ENCODE results near the gene VSTM2L. TPM values are rescaled to one million over a fixed set of nuclear protein-coding genes. Genes with fewer than 3 reads are reported as not detected.
"Not testable (repeated sequence)": the region's sequence is repeated elsewhere in the genome, so short reads cannot be mapped to it uniquely, and the experiment has no call there.

Gene VSTM2L, protein sequence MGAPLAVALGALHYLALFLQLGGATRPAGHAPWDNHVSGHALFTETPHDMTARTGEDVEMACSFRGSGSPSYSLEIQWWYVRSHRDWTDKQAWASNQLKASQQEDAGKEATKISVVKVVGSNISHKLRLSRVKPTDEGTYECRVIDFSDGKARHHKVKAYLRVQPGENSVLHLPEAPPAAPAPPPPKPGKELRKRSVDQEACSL
- polyA plus RNA-seq (0.68 to 3.3 TPM (median 0.75 TPM) in 3 replicates), polyA minus RNA-seq (0.32 to 1.4 TPM (median 0.46 TPM) in 3 replicates)
- polyA plus RNA-seq (2011; ENCODE audit: low read depth), result 1.2 TPM
- 1.6 and 5.0 TPM in 2 replicates for polyA plus RNA-seq (2011; cell fraction: cytosol; rRNA removed)
- polyA plus RNA-seq (2011; cell fraction: nucleus; rRNA removed), result 1.8 and 2.6 TPM in 2 replicates
- 1.1 and 1.5 TPM in 2 replicates for polyA plus RNA-seq (2012; ENCODE audit: low replicate concordance)
- polyA minus RNA-seq (2011; cell fraction: cytosol; rRNA and poly(A)+ RNA removed), result 7.7 TPM
- 1.6 and 2.3 TPM in 2 replicates for polyA minus RNA-seq (2011; cell fraction: nucleus; rRNA and poly(A)+ RNA removed)

DNA sequence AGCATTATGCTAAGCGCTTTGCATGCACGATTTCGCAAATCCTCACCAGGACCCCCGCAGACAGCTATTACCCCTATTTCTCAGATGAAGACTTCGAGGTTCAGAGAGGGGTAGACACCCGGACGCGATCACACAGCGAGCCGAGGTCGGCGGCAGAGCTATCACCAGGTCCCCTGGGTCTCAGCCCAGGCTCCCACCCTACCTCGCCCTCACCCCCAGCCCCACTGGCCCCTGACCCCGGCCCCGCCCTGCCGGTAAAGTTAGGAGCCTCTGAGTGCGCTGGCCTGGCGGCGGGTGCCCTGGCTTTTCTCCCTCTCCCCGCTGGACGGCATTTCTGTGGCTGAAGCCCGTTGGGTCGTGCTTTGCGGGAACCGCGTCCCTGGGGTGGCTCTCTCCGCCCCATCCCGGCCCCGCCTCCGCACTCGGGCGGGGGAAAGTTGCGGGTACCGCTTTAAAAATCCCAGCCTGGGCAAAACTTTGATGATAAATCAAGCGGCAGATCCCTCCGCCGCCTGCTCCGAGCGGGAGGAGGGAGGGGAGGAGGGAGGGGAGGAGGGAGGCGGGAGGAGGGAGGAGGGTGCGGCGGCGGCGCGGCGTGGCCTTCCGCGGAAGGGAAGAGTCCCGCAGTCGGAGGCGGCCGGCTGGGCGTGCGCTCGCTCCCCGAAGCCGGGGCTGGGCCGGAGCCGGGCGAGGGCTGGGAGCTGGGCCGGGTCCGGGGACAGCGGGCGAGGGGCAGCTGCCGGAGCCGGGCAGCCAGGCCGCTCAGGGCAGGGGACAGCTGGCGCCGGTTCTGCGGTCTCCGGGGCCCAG lies at the start of gene VSTM2L:
Gene VSTM2L, plus strand, starts transcription at position 624 of the 810 bp plus-strand sequence. CDS start 224 bp downstream, outside the sequence.
- DNase-seq (ENCODE audit: low read depth, low spot score) (no peak), FAIRE-seq (no peak)
- H3K79me2 ChIP-seq (ENCODE audit: control insufficient read depth, insufficient read depth, low read length), result no peaks in the 10 kb centered on the region
- no peak for TF ChIP-seq EZH2 (IDR thresholded peaks at IDR 0.05; ENCODE audit: low read length)
- TF ChIP-seq, protein P1, sequence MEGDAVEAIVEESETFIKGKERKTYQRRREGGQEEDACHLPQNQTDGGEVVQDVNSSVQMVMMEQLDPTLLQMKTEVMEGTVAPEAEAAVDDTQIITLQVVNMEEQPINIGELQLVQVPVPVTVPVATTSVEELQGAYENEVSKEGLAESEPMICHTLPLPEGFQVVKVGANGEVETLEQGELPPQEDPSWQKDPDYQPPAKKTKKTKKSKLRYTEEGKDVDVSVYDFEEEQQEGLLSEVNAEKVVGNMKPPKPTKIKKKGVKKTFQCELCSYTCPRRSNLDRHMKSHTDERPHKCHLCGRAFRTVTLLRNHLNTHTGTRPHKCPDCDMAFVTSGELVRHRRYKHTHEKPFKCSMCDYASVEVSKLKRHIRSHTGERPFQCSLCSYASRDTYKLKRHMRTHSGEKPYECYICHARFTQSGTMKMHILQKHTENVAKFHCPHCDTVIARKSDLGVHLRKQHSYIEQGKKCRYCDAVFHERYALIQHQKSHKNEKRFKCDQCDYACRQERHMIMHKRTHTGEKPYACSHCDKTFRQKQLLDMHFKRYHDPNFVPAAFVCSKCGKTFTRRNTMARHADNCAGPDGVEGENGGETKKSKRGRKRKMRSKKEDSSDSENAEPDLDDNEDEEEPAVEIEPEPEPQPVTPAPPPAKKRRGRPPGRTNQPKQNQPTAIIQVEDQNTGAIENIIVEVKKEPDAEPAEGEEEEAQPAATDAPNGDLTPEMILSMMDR (optimal IDR thresholded peaks at IDR 0.05 in 1 of 3, IDR thresholded peaks at IDR 0.05 in 1 of 3, conservative IDR thresholded peaks at IDR 0.05 in 1 of 3; ENCODE audit: extremely low read depth in 1 of 3, insufficient read depth in 2 of 3, low read length in 3 of 3), result no peak
- H3K9me3 ChIP-seq (ENCODE audit: control insufficient read depth, low read depth, low read length), result no peaks in the 10 kb centered on the region
- peak within 1 kb of the TSS; percentile 41 to 60 (median 57) for H3K4me3 ChIP-seq (ENCODE audit: control insufficient read depth in 2 of 3, extremely low read depth in 1 of 3, insufficient read depth in 2 of 3, low read depth in 1 of 3, low read length in 3 of 3)
- H3K4me1 ChIP-seq (ENCODE audit: control insufficient read depth, extremely low read depth, insufficient read depth, low read length), result peaks cover 25% of the 10 kb centered on the region
- H2AFZ ChIP-seq (ENCODE audit: control insufficient read depth, low read length), result peak within 1 kb of the TSS; percentile 9
- no peak within 1 kb of the TSS for H3K27ac ChIP-seq (ENCODE audit: control insufficient read depth, insufficient read depth, low read length)
- no peaks in the 10 kb centered on the region for H3K36me3 ChIP-seq (ENCODE audit: control insufficient read depth in 2 of 2, extremely low read depth in 1 of 2, insufficient read depth in 2 of 2, low read length in 2 of 2)
- no peak within 1 kb of the TSS for H3K9ac ChIP-seq (ENCODE audit: control insufficient read depth, extremely low read depth, insufficient read depth, low read length)
- dilution Hi-C loops (cut with MboI; ENCODE audit: extremely low pct_ligation_motif_present, low sequenced_read_pairs), result no loop called here
- no peaks in the 10 kb centered on the region for H3K9me1 ChIP-seq (ENCODE audit: control insufficient read depth, extremely low read depth, insufficient read depth, low read length)
- H3K27me3 ChIP-seq (ENCODE audit: control insufficient read depth, extremely low read depth, insufficient read depth, low read length), result peaks cover 32% of the 10 kb centered on the region
- peak within 1 kb of the TSS; percentile 45 for H3K4me2 ChIP-seq (ENCODE audit: control insufficient read depth, extremely low read depth, insufficient read depth, low read depth, low read length)
- H4K20me1 ChIP-seq (ENCODE audit: control insufficient read depth, extremely low read depth, insufficient read depth, low read length), result no peaks in the 10 kb centered on the region

DNA sequence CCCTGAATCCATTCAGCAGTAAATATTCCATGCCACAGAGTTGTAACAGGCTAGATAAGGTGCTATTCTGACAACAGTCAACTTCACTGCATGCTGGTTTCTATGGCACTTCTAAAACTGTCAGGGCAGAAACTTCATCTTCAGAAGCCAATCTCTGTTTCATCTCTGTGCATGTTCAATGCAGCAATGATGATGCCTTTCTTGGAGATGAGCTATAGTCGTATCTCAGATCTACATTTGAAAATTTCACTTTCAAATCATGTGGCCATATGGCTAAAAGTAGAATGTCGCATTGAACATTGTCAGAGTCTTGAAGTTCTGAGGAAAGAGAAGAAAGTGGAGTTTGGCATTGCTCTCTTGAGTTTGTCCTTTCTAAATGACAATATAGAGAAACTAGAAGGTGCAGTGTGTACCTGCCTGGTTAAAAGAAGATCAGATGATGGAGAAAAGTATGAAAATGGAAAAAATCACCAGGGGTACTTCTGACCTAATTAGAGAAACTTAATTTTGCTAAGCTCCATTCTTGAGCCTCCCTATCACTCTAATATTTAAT lies 49.0 kb upstream of the VSTM2L start:
- Histone ChIP-seq H3K4me2 (ENCODE audit: control insufficient read depth, extremely low read depth, insufficient read depth, low read depth, low read length) (no peak overlapping the region), H3K4me1 (ENCODE audit: control insufficient read depth, extremely low read depth, insufficient read depth, low read length) (no peaks in the 10 kb centered on the region), H3K79me2 (ENCODE audit: control insufficient read depth, insufficient read depth, low read length) (no peaks in the 10 kb centered on the region), H3K4me3 (ENCODE audit: control insufficient read depth in 2 of 3, extremely low read depth in 1 of 3, insufficient read depth in 2 of 3, low read depth in 1 of 3, low read length in 3 of 3) (no peak overlapping the region), H2AFZ (ENCODE audit: control insufficient read depth, low read length) (no peak overlapping the region), H3K27me3 (ENCODE audit: control insufficient read depth, extremely low read depth, insufficient read depth, low read length) (no peaks in the 10 kb centered on the region), H3K9me1 (ENCODE audit: control insufficient read depth, extremely low read depth, insufficient read depth, low read length) (no peaks in the 10 kb centered on the region), H4K20me1 (ENCODE audit: control insufficient read depth, extremely low read depth, insufficient read depth, low read length) (no peaks in the 10 kb centered on the region), H3K36me3 (ENCODE audit: control insufficient read depth in 2 of 2, extremely low read depth in 1 of 2, insufficient read depth in 2 of 2, low read length in 2 of 2) (peaks cover 8 to 14% of the 10 kb centered on the region in 2 experiments), H3K27ac (ENCODE audit: control insufficient read depth, insufficient read depth, low read length) (no peak overlapping the region), H3K9me3 (ENCODE audit: control insufficient read depth, low read depth, low read length) (no peaks in the 10 kb centered on the region), H3K9ac (ENCODE audit: control insufficient read depth, extremely low read depth, insufficient read depth, low read length) (no peak overlapping the region)
- dilution Hi-C loops (cut with MboI; ENCODE audit: extremely low pct_ligation_motif_present, low sequenced_read_pairs), result no loop called here
- no peak for DNase-seq (ENCODE audit: low read depth, low spot score)
- TF ChIP-seq, protein P1 (optimal IDR thresholded peaks at IDR 0.05 in 1 of 3, IDR thresholded peaks at IDR 0.05 in 1 of 3, conservative IDR thresholded peaks at IDR 0.05 in 1 of 3; ENCODE audit: extremely low read depth in 1 of 3, insufficient read depth in 2 of 3, low read length in 3 of 3), result no peak
- no peak for TF ChIP-seq EZH2 (IDR thresholded peaks at IDR 0.05; ENCODE audit: low read length)
- no peak for FAIRE-seq

DNA sequence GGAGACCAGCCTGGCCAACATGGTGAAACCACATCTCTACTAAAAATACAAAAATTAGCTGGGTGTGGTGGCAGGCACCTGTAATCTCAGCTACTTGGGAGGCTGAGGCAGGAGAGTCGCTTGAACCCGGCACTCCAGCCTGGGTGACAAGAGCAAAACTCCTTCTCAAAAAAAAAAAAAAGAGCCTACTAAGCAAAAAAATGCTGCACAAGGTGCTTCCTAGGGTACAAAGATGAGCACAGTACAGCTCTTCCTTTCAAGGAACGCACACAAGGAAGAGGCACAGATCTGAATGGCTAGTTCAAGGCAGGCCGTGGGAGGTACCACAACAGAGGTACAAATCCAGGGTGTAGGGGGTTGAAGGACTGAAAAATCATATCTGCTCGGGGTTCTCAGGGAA lies 46.9 kb upstream of the VSTM2L start:
- H3K4me3 ChIP-seq (ENCODE audit: control insufficient read depth in 2 of 3, extremely low read depth in 1 of 3, insufficient read depth in 2 of 3, low read depth in 1 of 3, low read length in 3 of 3); H3K27me3 ChIP-seq (ENCODE audit: control insufficient read depth, extremely low read depth, insufficient read depth, low read length); H3K9me1 ChIP-seq (ENCODE audit: control insufficient read depth, extremely low read depth, insufficient read depth, low read length); H3K4me1 ChIP-seq (ENCODE audit: control insufficient read depth, extremely low read depth, insufficient read depth, low read length); DNase-seq (ENCODE audit: low read depth, low spot score); H3K79me2 ChIP-seq (ENCODE audit: control insufficient read depth, insufficient read depth, low read length); H3K9me3 ChIP-seq (ENCODE audit: control insufficient read depth, low read depth, low read length); H3K9ac ChIP-seq (ENCODE audit: control insufficient read depth, extremely low read depth, insufficient read depth, low read length); H3K4me2 ChIP-seq (ENCODE audit: control insufficient read depth, extremely low read depth, insufficient read depth, low read depth, low read length); H2AFZ ChIP-seq (ENCODE audit: control insufficient read depth, low read length); H4K20me1 ChIP-seq (ENCODE audit: control insufficient read depth, extremely low read depth, insufficient read depth, low read length); FAIRE-seq; H3K27ac ChIP-seq (ENCODE audit: control insufficient read depth, insufficient read depth, low read length); dilution Hi-C loops (cut with MboI; ENCODE audit: extremely low pct_ligation_motif_present, low sequenced_read_pairs): not testable (repeated sequence)
- H3K36me3 ChIP-seq (ENCODE audit: control insufficient read depth in 2 of 2, extremely low read depth in 1 of 2, insufficient read depth in 2 of 2, low read length in 2 of 2), result peaks cover 3 to 16% of the 10 kb centered on the region in 2 experiments
